ENCODE measurements around the gene THAP3. TPM values are rescaled to one million over a fixed set of nuclear protein-coding genes. Genes with fewer than 3 reads are reported as not detected.

The THAP3 gene
- total RNA-seq, 4 donors from 2014 or later, result 35.0 to 39.8 (median 37.1) TPM

DNA sequence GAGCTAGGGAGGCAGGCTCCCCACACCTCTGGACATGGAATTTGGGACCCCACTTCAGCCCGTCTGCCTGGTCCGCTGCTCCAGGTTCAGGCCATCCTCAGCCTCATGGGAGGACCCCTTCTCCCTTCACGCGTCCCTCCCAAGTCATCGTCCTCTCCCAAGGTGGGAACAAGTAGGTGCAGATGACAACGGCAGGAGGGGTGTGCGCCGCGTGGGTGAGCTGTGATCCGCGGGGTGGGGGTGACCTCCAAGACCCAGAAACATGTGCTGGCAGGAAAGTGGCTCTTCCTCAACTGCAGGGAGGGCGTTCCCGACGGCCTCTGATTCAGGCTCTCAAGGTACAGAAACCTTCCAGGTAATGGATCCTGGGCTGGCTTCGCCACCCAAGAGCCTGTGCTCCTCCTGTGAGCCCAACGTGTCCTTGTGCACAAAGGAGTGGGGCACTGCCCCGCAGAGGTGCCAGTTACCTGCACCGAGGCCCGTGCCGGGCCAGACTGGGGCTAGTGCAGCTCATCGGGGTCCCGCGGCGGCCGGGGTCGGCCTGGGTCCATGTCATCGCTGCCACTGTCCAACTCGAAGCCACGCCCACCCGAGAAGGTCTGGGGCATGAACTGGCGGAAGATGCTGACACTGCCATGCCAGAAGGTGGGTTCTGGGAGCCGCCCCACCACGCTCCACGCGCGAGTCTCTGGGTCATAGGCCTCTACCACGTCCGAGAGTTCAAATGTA, 31.6 kb upstream of the THAP3 start:
- Histone ChIP-seq H3K9me3 (no peaks in the 10 kb centered on the region), H3K36me3 (peaks cover 3 to 100% (median 36%) of the 10 kb centered on the region in 3 donors), H3K4me1 (peaks cover 0 to 75% (median 22%) of the 10 kb centered on the region in 4 donors), H3K27ac (no peak overlapping the region), H3K4me3 (no peak overlapping the region), H3K27me3 (no peaks in the 10 kb centered on the region)
- whole genome bisulfite sequencing, 2 donors, result 83 to 89% methylated on average over 29 to 38 of the region's 38 CpGs
- TF ChIP-seq EP300 (IDR thresholded peaks at IDR 0.05), result no peak
- no peak for TF ChIP-seq POLR2A (IDR thresholded peaks at IDR 0.05)
- TF ChIP-seq, protein P1, sequence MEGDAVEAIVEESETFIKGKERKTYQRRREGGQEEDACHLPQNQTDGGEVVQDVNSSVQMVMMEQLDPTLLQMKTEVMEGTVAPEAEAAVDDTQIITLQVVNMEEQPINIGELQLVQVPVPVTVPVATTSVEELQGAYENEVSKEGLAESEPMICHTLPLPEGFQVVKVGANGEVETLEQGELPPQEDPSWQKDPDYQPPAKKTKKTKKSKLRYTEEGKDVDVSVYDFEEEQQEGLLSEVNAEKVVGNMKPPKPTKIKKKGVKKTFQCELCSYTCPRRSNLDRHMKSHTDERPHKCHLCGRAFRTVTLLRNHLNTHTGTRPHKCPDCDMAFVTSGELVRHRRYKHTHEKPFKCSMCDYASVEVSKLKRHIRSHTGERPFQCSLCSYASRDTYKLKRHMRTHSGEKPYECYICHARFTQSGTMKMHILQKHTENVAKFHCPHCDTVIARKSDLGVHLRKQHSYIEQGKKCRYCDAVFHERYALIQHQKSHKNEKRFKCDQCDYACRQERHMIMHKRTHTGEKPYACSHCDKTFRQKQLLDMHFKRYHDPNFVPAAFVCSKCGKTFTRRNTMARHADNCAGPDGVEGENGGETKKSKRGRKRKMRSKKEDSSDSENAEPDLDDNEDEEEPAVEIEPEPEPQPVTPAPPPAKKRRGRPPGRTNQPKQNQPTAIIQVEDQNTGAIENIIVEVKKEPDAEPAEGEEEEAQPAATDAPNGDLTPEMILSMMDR (IDR thresholded peaks at IDR 0.05), result no peak
- no peak for DNase-seq (ENCODE audit: low spot score in 2 of 2)

- TF ChIP-seq EP300 (IDR thresholded peaks at IDR 0.05) (no peak), POLR2A (IDR thresholded peaks at IDR 0.05) (no peak)
- TF ChIP-seq, protein P1 (IDR thresholded peaks at IDR 0.05), result no peak
- H3K27me3 ChIP-seq, result no peaks in the 10 kb centered on the region
- DNase-seq (ENCODE audit: low spot score in 2 of 2), result no peak
- H3K27ac ChIP-seq, result no peak overlapping the region
- H3K9me3 ChIP-seq, result no peaks in the 10 kb centered on the region
- no peak overlapping the region for H3K4me3 ChIP-seq
- peaks cover 0 to 76% (median 30%) of the 10 kb centered on the region in 4 donors for H3K4me1 ChIP-seq
- 94 to 98% methylated on average over 9 to 15 of the region's 15 CpGs for WGBS, 2 donors
- H3K36me3 ChIP-seq, result peaks cover 0 to 100% (median 44%) of the 10 kb centered on the region in 3 donors
Measured at GRCh38 chr1:6593810-6594209, 30.9 kb upstream of the THAP3 start.

DNA sequence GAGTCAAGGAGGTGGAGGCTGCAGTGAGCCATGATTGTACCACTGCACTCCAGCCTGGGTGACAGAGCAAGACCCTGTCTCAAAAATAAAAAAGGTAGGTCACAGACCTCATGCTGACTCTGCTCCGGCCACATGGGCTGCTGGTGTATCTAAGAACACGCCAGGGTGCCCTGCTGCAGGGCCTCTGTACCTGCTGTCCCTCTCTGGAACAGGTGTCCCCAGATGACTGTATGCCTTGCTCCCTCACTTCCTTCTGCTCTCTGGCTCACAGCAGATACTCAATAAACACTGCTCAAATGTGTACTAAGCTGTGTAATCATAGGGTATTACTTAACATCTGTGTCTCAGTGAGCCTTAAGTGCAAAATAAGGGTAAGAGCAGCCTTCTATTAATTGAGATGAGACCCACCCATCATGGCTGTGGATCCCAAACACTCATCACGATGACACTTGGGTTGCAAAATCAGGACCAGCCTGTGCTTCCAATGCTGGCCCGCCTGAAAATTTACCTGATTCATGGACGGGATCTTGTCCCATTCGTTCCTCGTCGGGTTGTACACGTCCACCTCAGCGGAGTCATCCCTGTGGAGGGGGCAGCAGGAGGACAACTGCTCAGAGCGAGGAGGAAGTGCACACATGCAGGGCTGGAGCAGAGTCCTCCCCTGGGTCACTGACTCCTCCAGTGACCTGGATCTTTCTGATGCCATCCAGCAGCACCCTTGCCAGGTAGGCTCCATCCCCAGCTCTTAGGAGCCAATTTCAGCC, 29.5 kb upstream of the THAP3 start:
- TF ChIP-seq POLR2A (IDR thresholded peaks at IDR 0.05), result no peak
- TF ChIP-seq, protein P1 (IDR thresholded peaks at IDR 0.05), result no peak
- no peak for TF ChIP-seq EP300 (IDR thresholded peaks at IDR 0.05)
- Histone ChIP-seq H3K9me3 (no peaks in the 10 kb centered on the region), H3K27ac (no peak overlapping the region), H3K4me3 (no peak overlapping the region), H3K36me3 (peaks cover 0 to 97% (median 47%) of the 10 kb centered on the region in 3 donors), H3K4me1 (peaks cover 0 to 77% (median 43%) of the 10 kb centered on the region in 4 donors), H3K27me3 (no peaks in the 10 kb centered on the region)
- DNase-seq (ENCODE audit: low spot score in 2 of 2), result no peak
- WGBS, 2 donors, result 85% methylated on average over 9 to 11 of the region's 11 CpGs

- H3K36me3 ChIP-seq, result peaks cover 0 to 85% (median 47%) of the 10 kb centered on the region in 3 donors
- TF ChIP-seq POLR2A (IDR thresholded peaks at IDR 0.05) (no peak), EP300 (IDR thresholded peaks at IDR 0.05) (no peak)
- TF ChIP-seq, protein P1 (IDR thresholded peaks at IDR 0.05), result no peak
- no peaks in the 10 kb centered on the region for H3K27me3 ChIP-seq
- peak overlapping the region in 1 of 4 donors; percentile 17 for H3K4me3 ChIP-seq
- DNase-seq (ENCODE audit: low spot score in 2 of 2), result no peak
- H3K4me1 ChIP-seq, result peaks cover 0 to 73% (median 48%) of the 10 kb centered on the region in 4 donors
- WGBS, 2 donors, result 51 to 56% methylated on average over 7 of the region's 7 CpGs
- peak overlapping the region in 2 of 4 donors; percentile 47 to 53 for H3K27ac ChIP-seq
- H3K9me3 ChIP-seq, result no peaks in the 10 kb centered on the region
Measured at GRCh38 chr1:6596351-6596750, 28.3 kb upstream of the THAP3 start.

Data from tibial nerve (tissue), 4 donors.